ENCODE measurements around the gene MLH1.

Gene MLH1

GRCh38 chr3:37096288-37096687 is 103.0 kb downstream of the MLH1 start:
- DNase-seq: no peak

GRCh38 chr3:37096975-37097374 is 103.7 kb downstream of the MLH1 start:
- DNase-seq: no peak

DNA sequence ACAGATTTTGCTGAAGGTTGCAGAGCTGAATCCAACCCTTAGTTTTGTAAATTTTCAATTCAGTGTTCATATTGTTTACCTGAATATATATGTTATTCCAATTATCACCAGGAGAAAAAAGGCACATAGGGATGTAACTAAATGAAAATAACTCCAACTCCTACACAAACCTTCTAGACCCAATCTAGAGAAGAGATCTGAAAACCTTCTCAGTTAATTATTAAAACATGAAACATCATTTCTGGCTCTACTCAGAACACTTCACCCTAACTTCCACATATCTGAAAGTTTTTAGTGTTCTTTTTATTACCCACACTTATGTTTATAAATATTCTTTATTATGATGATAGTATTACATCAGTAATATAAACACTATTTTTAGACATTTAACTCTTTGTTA is 104.5 kb downstream of the MLH1 start:
- no peak for DNase-seq

DNA sequence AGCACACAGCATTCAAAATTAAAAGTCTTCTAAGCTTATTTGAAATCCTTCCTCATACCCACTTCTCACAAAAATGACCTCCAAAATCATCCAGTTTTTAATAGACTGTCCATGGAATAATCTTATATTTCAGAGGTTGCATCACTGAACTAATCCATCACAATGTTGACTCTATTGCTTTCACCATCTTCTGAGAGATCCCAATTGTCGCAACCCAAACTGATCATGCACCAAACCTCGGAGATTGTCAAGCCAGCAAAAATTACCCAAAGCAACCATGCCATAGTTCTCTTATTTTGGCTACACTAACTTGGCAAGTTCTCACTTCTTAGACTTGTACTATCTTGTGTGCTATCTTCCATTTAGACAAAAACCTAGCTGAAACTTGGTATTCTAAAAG is 105.6 kb downstream of the MLH1 start:
- no peak for DNase-seq

GRCh38 chr3:37099469-37099868 is 106.2 kb downstream of the MLH1 start:
- DNase-seq: no peak

- no peak for DNase-seq
These were observed 107.1 kb downstream of the MLH1 start for GRCh38 chr3:37100411-37100810.

Data from inflammatory macrophage treated with lipopolysaccharide for 4 hours (primary cell).